GM12878 (cell line): Measurements from ENCODE around the gene OXER1. TPM values are rescaled to one million over a fixed set of nuclear protein-coding genes. Genes with fewer than 3 reads are reported as not detected.

Experiments
- ATAC-seq: fragments of 200-7000 bp; cut with Tn5 transposase; 3 replicates; pipeline ENCODE4 v1.9.1; 2020; ENCODE audit warnings: mild to moderate bottlenecking, moderate library complexity
- BruUV-seq: library from RNA; stranded (reverse); fragments of 400-500 nt; replicated peaks from 2 replicates; lab custom pipeline; 2021; lab: Mats Ljungman, UMichigan
- CTCF ChIA-PET: fragments of 300-600 bp; sonication (Branson Sonifier 250); formaldehyde crosslinking; extraction: SDS; loops from one replicate; lab custom pipeline; 2021; ENCODE audit warnings: inconsistent platforms; lab: Yijun Ruan, JAX
- POLR2A ChIA-PET: fragments of 350-600 bp; formaldehyde crosslinking; extraction: SDS; loops from one replicate; lab custom pipeline; 2021; ENCODE audit warnings: inconsistent platforms; lab: Charles Lee
- RAD21 ChIA-PET: fragments of 300-600 bp; sonication (Branson Sonifier 250); formaldehyde crosslinking; loops from one replicate; lab custom pipeline; 2023; ENCODE audit warnings: antibody characterized with exemption; ENCODE audit not compliant: unreplicated experiment; lab: Charles Lee
- SMC1A ChIA-PET: fragments of 300-600 bp; sonication (Branson Sonifier 250); formaldehyde crosslinking; loops from one replicate; lab custom pipeline; 2023; ENCODE audit not compliant: unreplicated experiment, uncharacterized antibody; lab: Charles Lee
- DNase-seq: peaks from one replicate; pipeline ENCODE4 v3.0.0-alpha.2; 2011; ENCODE audit warnings: low read depth, low spot score
- FAIRE-seq: peaks from 3 replicates; lab custom pipeline; 2011; peaks lifted over from hg19 to GRCh38; lab: Jason Lieb, UNC
- H2AFZ ChIP-seq: 2 replicates; pipeline ENCODE4 v1.6.0; 2011; ENCODE audit warnings: low read depth, low read length, control low read depth; ENCODE audit not compliant: control insufficient read depth
- H3K27ac ChIP-seq: 2 replicates; pipeline ENCODE4 v1.5.1; 2011; ENCODE audit warnings: control low read depth; ENCODE audit not compliant: control insufficient read depth, insufficient read depth
- H3K27me3 ChIP-seq, 2 experiments: replicated peaks in 1 of 2; 2 replicates each; pipeline versions ENCODE4 v1.6.0 to v1.6.1; 2011; ENCODE audit warnings: low read length in 1 of 2; ENCODE audit not compliant: control insufficient read depth in 2 of 2, insufficient read depth in 2 of 2
- H3K36me3 ChIP-seq, 2 experiments: 2 replicates each; pipeline ENCODE4 v1.5.1; 2011; ENCODE audit warnings: low read length in 1 of 2; ENCODE audit not compliant: control insufficient read depth in 2 of 2, insufficient read depth in 2 of 2
- H3K4me1 ChIP-seq: 2 replicates; pipeline ENCODE4 v1.6.1; 2011; ENCODE audit warnings: mild to moderate bottlenecking, low read length, moderate library complexity, mixed read lengths; ENCODE audit not compliant: control insufficient read depth, insufficient read depth
- H3K4me2 ChIP-seq: 2 replicates; pipeline ENCODE4 v1.6.0; 2011; ENCODE audit warnings: control low read depth; ENCODE audit not compliant: control insufficient read depth, insufficient read depth
- H3K4me3 ChIP-seq: fragments of 200-600 bp; sonication (generic); 2 replicates; pipeline ENCODE4 v1.5.1; 2016
- H3K79me2 ChIP-seq: 2 replicates; pipeline ENCODE4 v1.6.0; 2011; ENCODE audit warnings: low read length; ENCODE audit not compliant: control insufficient read depth, insufficient read depth
- H3K9ac ChIP-seq: 2 replicates; pipeline ENCODE4 v1.8.0; 2011; ENCODE audit warnings: low read length, control low read depth, mixed read lengths; ENCODE audit not compliant: control insufficient read depth, insufficient read depth
- H3K9me3 ChIP-seq: replicated peaks from 3 replicates; pipeline ENCODE4 v1.5.1; 2011; ENCODE audit warnings: mild to moderate bottlenecking, low read length; ENCODE audit not compliant: control insufficient read depth, insufficient read depth
- H4K20me1 ChIP-seq: 2 replicates; pipeline ENCODE4 v1.6.0; 2011; ENCODE audit not compliant: control insufficient read depth, insufficient read depth
- JUND ChIP-seq: IDR thresholded peaks from 2 replicates; pipeline ENCODE4 v1.6.1; 2012; ENCODE audit warnings: low read depth, mild to moderate bottlenecking, low read length, improper control_type of control experiment, moderate library complexity
- POU2F2 ChIP-seq: IDR thresholded peaks from 3 replicates; pipeline ENCODE4 v1.6.1; 2011; ENCODE audit warnings: low read depth, mild to moderate bottlenecking, low read length, borderline replicate concordance
- REST ChIP-seq: IDR thresholded peaks from 2 replicates; pipeline ENCODE4 v1.6.1; 2012; ENCODE audit warnings: mild to moderate bottlenecking, low read depth, low read length
- SMAD1 ChIP-seq: fragments of 450-650 bp; IDR thresholded peaks from 2 replicates; pipeline ENCODE4 v1.6.1; 2018; ENCODE audit warnings: mild to moderate bottlenecking, low read depth; ENCODE audit not compliant: partially characterized antibody
- ZZZ3 ChIP-seq: IDR thresholded peaks from 2 replicates; pipeline ENCODE4 v1.6.1; 2011; ENCODE audit warnings: low read depth; ENCODE audit not compliant: control insufficient read depth, insufficient read length
- WGBS: methylation state at CpG from one replicate; pipeline ENCODE4 v1.1.6; 2016; ENCODE audit warnings: low lambda C conversion rate; ENCODE audit not compliant: insufficient replicate concordance, insufficient coverage; ENCODE audit errors: missing lambda C conversion rate; 5-methylcytosine and 5-hydroxymethylcytosine counted together
- in situ Hi-C: fragments of 300-500 bp; cut with MboI; formaldehyde crosslinking; loops from 9 replicates; pipeline ENCODE4 v1.14.3; 2018; ENCODE audit warnings: mixed read lengths
- intact Hi-C: fragments of 100-400 bp; cut with micrococcal nuclease; formaldehyde crosslinking; loops from one replicate; pipeline ENCODE4 v1.14.2; 2022; ENCODE audit not compliant: unreplicated experiment
- polyA plus RNA-seq, 11 experiments: library from polyadenylated mRNA; depleted of rRNA in 4 of 11; unstranded in 6 of 11; stranded (reverse) in 5 of 11; fragments of >200 nt; fragmentation: Nextera tagmentation in 4 of 11; fragmentation: Illumina TruSeq in 1 of 11; extraction: Ambion mirVana in 4 of 11; extraction: Trizol in 1 of 11; gene quantifications; 1 replicate in 1 of 11; 2 replicates in 10 of 11; pipeline versions ENCODE4 v1.2.1 to v1.2.3, GENCODE V29; 2011 to 2016; ENCODE audit warnings: inconsistent platforms in 2 of 11, missing spikeins in 2 of 11, low read depth in 1 of 11
- total RNA-seq, 4 experiments: library from RNA; depleted of rRNA in 3 of 4; stranded (reverse); fragments of >200 nt in 3 of 4; fragmentation: Illumina TruSeq in 1 of 4; extraction: Trizol in 1 of 4; gene quantifications; 2 replicates each; pipeline versions ENCODE4 v1.2.1 to v1.2.3, GENCODE V29; 2013 to 2021

The OXER1 gene
- total and polyA plus RNA-seq, 10 of the 15 experiments (the other 5 are each of a cell fraction or from before 2014, with no cell fraction given) = 0.11 to 8.6 (median 3.3) TPM

- Histone ChIP-seq H3K4me1 (peaks cover 34% of the 10 kb centered on the region), H3K4me3 (no peak overlapping the region), H3K9ac (no peak overlapping the region), H3K4me2 (no peak overlapping the region), H3K27ac (no peak overlapping the region), H3K79me2 (no peaks in the 10 kb centered on the region), H4K20me1 (no peaks in the 10 kb centered on the region), H3K36me3 (no peaks in the 10 kb centered on the region), H3K9me3 (no peaks in the 10 kb centered on the region), H2AFZ (no peak overlapping the region), H3K27me3 (no peaks in the 10 kb centered on the region)
- BruUV-seq = no TSS peak
- ChIA-PET POLR2A (interaction anchor here (0.6 kb wide), 1 partner anchor 252 kb away, joined by 7 read pairs; no protein-coding TSS in a partner anchor), SMC1A (interaction anchor here (1.4 kb wide), 1 partner anchor 46 kb away, joined by 3 read pairs; no protein-coding TSS in a partner anchor), CTCF (interaction anchor here (0.9 kb wide), 2 partner anchors 27 to 85 kb away, joined by 3 to 4 read pairs; no protein-coding TSS in a partner anchor), RAD21 (no interaction called here)
- ATAC-seq (no peak), DNase-seq (no peak), FAIRE-seq (no peak)
- in situ Hi-C loops = no loop called here
- WGBS = 74% methylated on average over 4 of the region's 4 CpGs
- intact Hi-C loops = no loop called here
- no peak for TF ChIP-seq ZZZ3
- no peak for TF ChIP-seq SMAD1
- TF ChIP-seq REST = peak; percentile 16; the same call in 1 of the 2 replicates
- TF ChIP-seq POU2F2 = no peak
- no peak for TF ChIP-seq JUND
These were observed 15.1 kb downstream of the OXER1 start for GRCh38 chr2:42748840-42749239.
